Measurements from ENCODE around the gene ZNF608. TPM values are rescaled to one million over a fixed set of nuclear protein-coding genes. Genes with fewer than 3 reads are reported as not detected.

The ZNF608 gene
- total and polyA plus RNA-seq, 9 of the 15 experiments (the other 6 are each of a cell fraction or from before 2014, with no cell fraction given), result 0.38 to 1.5 (median 1.00) TPM

DNA sequence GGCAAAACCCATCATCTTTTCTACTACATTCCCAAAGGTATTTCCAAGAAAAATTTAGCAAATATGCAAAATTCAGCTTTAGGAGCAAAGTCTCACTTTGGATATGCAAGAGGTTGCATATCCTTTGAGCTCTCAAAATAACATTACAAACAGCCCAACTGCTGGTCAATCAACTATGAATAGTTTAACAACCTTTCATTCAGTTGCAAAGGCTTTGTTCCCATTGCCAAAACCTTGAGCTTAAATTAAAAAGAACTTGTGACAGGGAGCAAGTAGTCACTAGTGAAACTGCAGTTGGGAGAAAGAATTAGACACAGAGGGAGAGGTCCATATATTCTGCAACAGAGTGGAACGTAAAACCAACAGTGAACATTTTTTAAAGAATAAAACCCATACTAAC, 8.8 kb downstream of the ZNF608 start:
- Histone ChIP-seq H3K9ac (ENCODE audit: insufficient read depth in 1 of 2, low read depth in 2 of 2, low read length in 2 of 2) (no peak overlapping the region), H3K9me3 (replicated peaks; ENCODE audit: control insufficient read depth, insufficient read depth, low read depth, low read length) (no peaks in the 10 kb centered on the region), H3K36me3 (ENCODE audit: control insufficient read depth, insufficient read depth, low read length) (no peaks in the 10 kb centered on the region), H3K4me1 (replicated peaks in 1 of 2; ENCODE audit: control insufficient read depth in 2 of 2, insufficient read depth in 2 of 2, low read length in 2 of 2) (peaks cover 0 to 5% of the 10 kb centered on the region in 2 experiments; a peak in 4 of 5 replicates), H3K79me2 (ENCODE audit: control insufficient read depth, insufficient read depth, low read length) (no peaks in the 10 kb centered on the region), H3K9me1 (ENCODE audit: control insufficient read depth, insufficient read depth, low read length) (no peaks in the 10 kb centered on the region), H3K4me2 (ENCODE audit: insufficient read depth, low read length) (no peak overlapping the region), H4K20me1 (replicated peaks; ENCODE audit: control insufficient read depth, insufficient read depth, low read length) (no peaks in the 10 kb centered on the region), H2AFZ (ENCODE audit: low read depth, low read length) (no peak overlapping the region), H3K27ac (ENCODE audit: extremely low read depth, low read depth, low read length) (no peak overlapping the region), H3K27me3 (ENCODE audit: control insufficient read depth in 2 of 2, insufficient read depth in 2 of 2, low read length in 2 of 2) (peaks cover 25 to 26% of the 10 kb centered on the region in 2 experiments; a peak in 4 of 5 replicates), H3K4me3 (no peak overlapping the region)
- intact Hi-C loops (cut with micrococcal nuclease), result no loop called here
- CTCF ChIA-PET (ENCODE audit: low intra/inter-chr PET ratio), result no interaction called here
- no peak for ATAC-seq
- DNase-seq (ENCODE audit: extremely low read depth in 1 of 4, low spot score in 3 of 4), result no peak
- no TSS peak for BruUV-seq (replicated peaks)
- no peak for TF ChIP-seq FOXJ2 (tag; IDR thresholded peaks at IDR 0.05)
- TF ChIP-seq ARNT (IDR thresholded peaks at IDR 0.05), result no peak
- TF ChIP-seq, protein P1, sequence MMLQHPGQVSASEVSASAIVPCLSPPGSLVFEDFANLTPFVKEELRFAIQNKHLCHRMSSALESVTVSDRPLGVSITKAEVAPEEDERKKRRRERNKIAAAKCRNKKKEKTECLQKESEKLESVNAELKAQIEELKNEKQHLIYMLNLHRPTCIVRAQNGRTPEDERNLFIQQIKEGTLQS (IDR thresholded peaks at IDR 0.05), result no peak
- TF ChIP-seq, protein P1 (CRISPR knock-in tag; conservative IDR thresholded peaks at IDR 0.05), result no peak
- TF ChIP-seq HSF4 (CRISPR knock-in tag; IDR thresholded peaks at IDR 0.05; ENCODE audit: borderline replicate concordance), result no peak
- TF ChIP-seq, protein P2, sequence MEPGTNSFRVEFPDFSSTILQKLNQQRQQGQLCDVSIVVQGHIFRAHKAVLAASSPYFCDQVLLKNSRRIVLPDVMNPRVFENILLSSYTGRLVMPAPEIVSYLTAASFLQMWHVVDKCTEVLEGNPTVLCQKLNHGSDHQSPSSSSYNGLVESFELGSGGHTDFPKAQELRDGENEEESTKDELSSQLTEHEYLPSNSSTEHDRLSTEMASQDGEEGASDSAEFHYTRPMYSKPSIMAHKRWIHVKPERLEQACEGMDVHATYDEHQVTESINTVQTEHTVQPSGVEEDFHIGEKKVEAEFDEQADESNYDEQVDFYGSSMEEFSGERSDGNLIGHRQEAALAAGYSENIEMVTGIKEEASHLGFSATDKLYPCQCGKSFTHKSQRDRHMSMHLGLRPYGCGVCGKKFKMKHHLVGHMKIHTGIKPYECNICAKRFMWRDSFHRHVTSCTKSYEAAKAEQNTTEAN (CRISPR knock-in tag; IDR thresholded peaks at IDR 0.05), result no peak
- TF ChIP-seq, protein P3, sequence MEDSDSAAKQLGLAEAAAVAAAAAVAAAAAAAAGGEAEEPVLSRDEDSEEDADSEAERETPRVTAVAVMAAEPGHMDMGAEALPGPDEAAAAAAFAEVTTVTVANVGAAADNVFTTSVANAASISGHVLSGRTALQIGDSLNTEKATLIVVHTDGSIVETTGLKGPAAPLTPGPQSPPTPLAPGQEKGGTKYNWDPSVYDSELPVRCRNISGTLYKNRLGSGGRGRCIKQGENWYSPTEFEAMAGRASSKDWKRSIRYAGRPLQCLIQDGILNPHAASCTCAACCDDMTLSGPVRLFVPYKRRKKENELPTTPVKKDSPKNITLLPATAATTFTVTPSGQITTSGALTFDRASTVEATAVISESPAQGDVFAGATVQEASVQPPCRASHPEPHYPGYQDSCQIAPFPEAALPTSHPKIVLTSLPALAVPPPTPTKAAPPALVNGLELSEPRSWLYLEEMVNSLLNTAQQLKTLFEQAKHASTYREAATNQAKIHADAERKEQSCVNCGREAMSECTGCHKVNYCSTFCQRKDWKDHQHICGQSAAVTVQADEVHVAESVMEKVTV (CRISPR knock-in tag; IDR thresholded peaks at IDR 0.05), result no peak
- TF ChIP-seq MTF1 (CRISPR knock-in tag; IDR thresholded peaks at IDR 0.05; ENCODE audit: borderline replicate concordance), result no peak
- TF ChIP-seq, protein P4, sequence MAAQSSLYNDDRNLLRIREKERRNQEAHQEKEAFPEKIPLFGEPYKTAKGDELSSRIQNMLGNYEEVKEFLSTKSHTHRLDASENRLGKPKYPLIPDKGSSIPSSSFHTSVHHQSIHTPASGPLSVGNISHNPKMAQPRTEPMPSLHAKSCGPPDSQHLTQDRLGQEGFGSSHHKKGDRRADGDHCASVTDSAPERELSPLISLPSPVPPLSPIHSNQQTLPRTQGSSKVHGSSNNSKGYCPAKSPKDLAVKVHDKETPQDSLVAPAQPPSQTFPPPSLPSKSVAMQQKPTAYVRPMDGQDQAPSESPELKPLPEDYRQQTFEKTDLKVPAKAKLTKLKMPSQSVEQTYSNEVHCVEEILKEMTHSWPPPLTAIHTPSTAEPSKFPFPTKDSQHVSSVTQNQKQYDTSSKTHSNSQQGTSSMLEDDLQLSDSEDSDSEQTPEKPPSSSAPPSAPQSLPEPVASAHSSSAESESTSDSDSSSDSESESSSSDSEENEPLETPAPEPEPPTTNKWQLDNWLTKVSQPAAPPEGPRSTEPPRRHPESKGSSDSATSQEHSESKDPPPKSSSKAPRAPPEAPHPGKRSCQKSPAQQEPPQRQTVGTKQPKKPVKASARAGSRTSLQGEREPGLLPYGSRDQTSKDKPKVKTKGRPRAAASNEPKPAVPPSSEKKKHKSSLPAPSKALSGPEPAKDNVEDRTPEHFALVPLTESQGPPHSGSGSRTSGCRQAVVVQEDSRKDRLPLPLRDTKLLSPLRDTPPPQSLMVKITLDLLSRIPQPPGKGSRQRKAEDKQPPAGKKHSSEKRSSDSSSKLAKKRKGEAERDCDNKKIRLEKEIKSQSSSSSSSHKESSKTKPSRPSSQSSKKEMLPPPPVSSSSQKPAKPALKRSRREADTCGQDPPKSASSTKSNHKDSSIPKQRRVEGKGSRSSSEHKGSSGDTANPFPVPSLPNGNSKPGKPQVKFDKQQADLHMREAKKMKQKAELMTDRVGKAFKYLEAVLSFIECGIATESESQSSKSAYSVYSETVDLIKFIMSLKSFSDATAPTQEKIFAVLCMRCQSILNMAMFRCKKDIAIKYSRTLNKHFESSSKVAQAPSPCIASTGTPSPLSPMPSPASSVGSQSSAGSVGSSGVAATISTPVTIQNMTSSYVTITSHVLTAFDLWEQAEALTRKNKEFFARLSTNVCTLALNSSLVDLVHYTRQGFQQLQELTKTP (IDR thresholded peaks at IDR 0.05; ENCODE audit: low read depth in 1 of 2, partially characterized antibody in 2 of 2), result no peak
- TF ChIP-seq HDAC3 (IDR thresholded peaks at IDR 0.05; ENCODE audit: borderline replicate concordance, partially characterized antibody), result no peak
- WGBS (ENCODE audit: insufficient coverage, low coverage, missing lambda C conversion rate), result 0% methylated on average over 1 of the region's 1 CpG
- in situ Hi-C loops (cut with MboI), result no loop called here
- no peak for FAIRE-seq
- POLR2A ChIA-PET, result no interaction called here
